HG02981 (cell line): ENCODE measurements around the gene TMPRSS15.
"Not testable (repeated sequence)": the region's sequence is repeated elsewhere in the genome, so short reads cannot be mapped to it uniquely, and the experiment has no call there.

Experiments used
- ATAC-seq: cut with Tn5 transposase; IDR thresholded peaks from one replicate; pipeline ENCODE4 v1.9.1; 2021; ENCODE audit warnings: mild to moderate bottlenecking, moderate library complexity; ENCODE audit not compliant: unreplicated experiment

The TMPRSS15 gene

GRCh38 chr21:18403735-18404450 is at the start of gene TMPRSS15:
Gene TMPRSS15, minus strand, starts transcription at chr21:18403785. Its CDS starts 163 bp downstream, at chr21:18403622.
- no peak for ATAC-seq

- no peak for ATAC-seq
These were observed 48.1 kb upstream of the TMPRSS15 start for GRCh38 chr21:18451670-18452069.

GRCh38 chr21:18449605-18450550 is 46.3 kb upstream of the TMPRSS15 start:
- no peak for ATAC-seq

- ATAC-seq = no peak
These were observed 40.1 kb upstream of the TMPRSS15 start for GRCh38 chr21:18443701-18444100.

GRCh38 chr21:18443085-18443484 is 39.5 kb upstream of the TMPRSS15 start:
- no peak for ATAC-seq

GRCh38 chr21:18430341-18430740 is 26.8 kb upstream of the TMPRSS15 start:
- no peak for ATAC-seq

GRCh38 chr21:18424276-18424675 is 20.7 kb upstream of the TMPRSS15 start:
- no peak for ATAC-seq

- no peak for ATAC-seq
These were observed 13.7 kb upstream of the TMPRSS15 start for GRCh38 chr21:18417141-18417790.

- ATAC-seq = no peak
These were observed 8.0 kb upstream of the TMPRSS15 start for GRCh38 chr21:18411565-18411964.

- ATAC-seq = no peak
These were observed 6.0 kb upstream of the TMPRSS15 start for GRCh38 chr21:18409579-18409978.

- ATAC-seq = no peak
These were observed 4.7 kb downstream of the TMPRSS15 start for GRCh38 chr21:18398843-18399242.

GRCh38 chr21:18387994-18388393 is 15.6 kb downstream of the TMPRSS15 start:
- no peak for ATAC-seq

- ATAC-seq = no peak
These were observed 18.8 kb downstream of the TMPRSS15 start for GRCh38 chr21:18384771-18385170.

- ATAC-seq = not testable (repeated sequence)
These were observed 20.5 kb downstream of the TMPRSS15 start for GRCh38 chr21:18382934-18383619.

GRCh38 chr21:18382141-18382540 is 21.4 kb downstream of the TMPRSS15 start:
- no peak for ATAC-seq

GRCh38 chr21:18373606-18374005 is 30.0 kb downstream of the TMPRSS15 start:
- no peak for ATAC-seq

- no peak for ATAC-seq
These were observed 33.3 kb downstream of the TMPRSS15 start for GRCh38 chr21:18370301-18370700.

- ATAC-seq = no peak
These were observed 34.5 kb downstream of the TMPRSS15 start for GRCh38 chr21:18369115-18369514.

GRCh38 chr21:18368205-18368604 is 35.4 kb downstream of the TMPRSS15 start:
- ATAC-seq = no peak

- ATAC-seq = no peak
These were observed 46.8 kb downstream of the TMPRSS15 start for GRCh38 chr21:18356801-18357200.

- ATAC-seq = no peak
These were observed 48.6 kb downstream of the TMPRSS15 start for GRCh38 chr21:18354947-18355346.
